Endothelial cell (in vitro differentiated cells): ENCODE results near the gene APC2. TPM values are rescaled to one million over a fixed set of nuclear protein-coding genes. Genes with fewer than 3 reads are reported as not detected.

Experiments
- DNase-seq: peaks from one replicate; pipeline ENCODE4 v3.0.0; 2021; ENCODE audit warnings: low spot score
- H3K27ac Mint-ChIP-seq: one replicate; pipeline ENCODE4 v1.8.0; 2021; ENCODE audit warnings: mixed read lengths, inconsistent platforms; ENCODE audit not compliant: unreplicated experiment
- H3K27me3 Mint-ChIP-seq: one replicate; pipeline ENCODE4 v1.8.0; 2021; ENCODE audit warnings: mild to moderate bottlenecking, moderate library complexity, mixed read lengths, inconsistent platforms; ENCODE audit not compliant: unreplicated experiment
- H3K36me3 Mint-ChIP-seq: one replicate; pipeline ENCODE4 v1.8.0; 2021; ENCODE audit warnings: mild to moderate bottlenecking, low read depth, mixed read lengths, inconsistent platforms; ENCODE audit not compliant: unreplicated experiment
- H3K4me1 Mint-ChIP-seq: one replicate; pipeline ENCODE4 v1.8.0; 2021; ENCODE audit warnings: mild to moderate bottlenecking, mixed read lengths, inconsistent platforms; ENCODE audit not compliant: unreplicated experiment
- H3K4me3 Mint-ChIP-seq: one replicate; pipeline ENCODE4 v1.8.0; 2021; ENCODE audit warnings: mild to moderate bottlenecking, mixed read lengths, inconsistent platforms; ENCODE audit not compliant: unreplicated experiment
- H3K9me3 Mint-ChIP-seq: one replicate; pipeline ENCODE4 v1.8.0; 2021; ENCODE audit warnings: mixed read lengths, inconsistent platforms; ENCODE audit not compliant: unreplicated experiment
- total RNA-seq: library from RNA; stranded (reverse); fragmentation: NEBNext Ultra II Directional; extraction: Animal tissue kit (Norgen Biotek cat#: 25700); gene quantifications from one replicate; pipeline ENCODE4 v1.2.1, GENCODE V29; 2021; ENCODE audit not compliant: unreplicated experiment
- TF ChIP-seq, protein P1 (sequence below): fragments of 200-600 bp; sonication (generic); IDR thresholded peaks from one replicate; pipeline ENCODE4 v1.5.0; 2021; ENCODE audit warnings: antibody characterized with exemption; ENCODE audit not compliant: unreplicated experiment

Gene APC2
- total RNA-seq, 1 donor from 2014 or later, result 1.9 TPM

DNA sequence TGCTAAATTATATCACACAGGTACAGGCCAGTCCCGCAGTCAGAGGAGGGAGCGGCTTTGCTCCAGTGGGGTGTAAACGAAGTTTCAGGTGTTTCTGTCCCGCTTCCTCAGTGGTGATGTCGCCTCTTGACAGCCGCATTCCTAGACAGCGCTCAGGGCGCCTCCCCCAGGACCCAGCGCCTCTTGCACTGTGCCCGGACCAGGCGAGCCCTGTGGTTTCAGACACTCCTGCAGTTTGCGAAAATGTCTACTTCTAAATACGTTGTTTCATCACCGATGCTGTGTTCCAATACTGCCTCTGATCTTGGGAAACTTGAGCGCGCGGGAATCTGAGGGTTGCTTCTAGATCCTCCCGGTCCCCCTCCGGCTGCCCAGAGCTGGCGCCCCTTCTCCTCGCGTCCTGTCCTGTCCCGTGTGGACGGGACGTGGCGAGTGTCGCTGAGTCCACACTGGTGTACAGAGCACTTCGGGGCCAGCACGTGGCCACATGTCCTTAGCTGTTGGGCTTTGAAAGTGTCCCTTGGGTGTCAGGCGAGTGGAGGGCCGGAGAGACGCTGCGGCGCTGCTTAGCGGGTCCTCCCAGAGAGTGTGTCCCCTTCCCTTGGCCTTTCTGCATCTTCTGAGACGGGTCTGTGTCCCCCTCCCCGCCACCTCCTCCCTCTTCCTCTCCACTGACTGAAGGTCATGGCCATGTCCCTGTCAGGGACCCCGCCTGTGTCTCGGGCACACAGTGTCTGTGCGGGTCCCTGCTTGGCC, 26.3 kb upstream of the APC2 start:
- DNase-seq, result no peak
- H3K27me3 Mint-ChIP-seq, result peaks cover 8% of the 10 kb centered on the region
- peak overlapping the region; percentile 8 for H3K4me3 Mint-ChIP-seq
- H3K27ac Mint-ChIP-seq, result no peak overlapping the region
- H3K36me3 Mint-ChIP-seq, result peaks cover 32% of the 10 kb centered on the region
- no peaks in the 10 kb centered on the region for H3K4me1 Mint-ChIP-seq
- no peaks in the 10 kb centered on the region for H3K9me3 Mint-ChIP-seq
- TF ChIP-seq, protein P1, sequence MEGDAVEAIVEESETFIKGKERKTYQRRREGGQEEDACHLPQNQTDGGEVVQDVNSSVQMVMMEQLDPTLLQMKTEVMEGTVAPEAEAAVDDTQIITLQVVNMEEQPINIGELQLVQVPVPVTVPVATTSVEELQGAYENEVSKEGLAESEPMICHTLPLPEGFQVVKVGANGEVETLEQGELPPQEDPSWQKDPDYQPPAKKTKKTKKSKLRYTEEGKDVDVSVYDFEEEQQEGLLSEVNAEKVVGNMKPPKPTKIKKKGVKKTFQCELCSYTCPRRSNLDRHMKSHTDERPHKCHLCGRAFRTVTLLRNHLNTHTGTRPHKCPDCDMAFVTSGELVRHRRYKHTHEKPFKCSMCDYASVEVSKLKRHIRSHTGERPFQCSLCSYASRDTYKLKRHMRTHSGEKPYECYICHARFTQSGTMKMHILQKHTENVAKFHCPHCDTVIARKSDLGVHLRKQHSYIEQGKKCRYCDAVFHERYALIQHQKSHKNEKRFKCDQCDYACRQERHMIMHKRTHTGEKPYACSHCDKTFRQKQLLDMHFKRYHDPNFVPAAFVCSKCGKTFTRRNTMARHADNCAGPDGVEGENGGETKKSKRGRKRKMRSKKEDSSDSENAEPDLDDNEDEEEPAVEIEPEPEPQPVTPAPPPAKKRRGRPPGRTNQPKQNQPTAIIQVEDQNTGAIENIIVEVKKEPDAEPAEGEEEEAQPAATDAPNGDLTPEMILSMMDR, result no peak

DNA sequence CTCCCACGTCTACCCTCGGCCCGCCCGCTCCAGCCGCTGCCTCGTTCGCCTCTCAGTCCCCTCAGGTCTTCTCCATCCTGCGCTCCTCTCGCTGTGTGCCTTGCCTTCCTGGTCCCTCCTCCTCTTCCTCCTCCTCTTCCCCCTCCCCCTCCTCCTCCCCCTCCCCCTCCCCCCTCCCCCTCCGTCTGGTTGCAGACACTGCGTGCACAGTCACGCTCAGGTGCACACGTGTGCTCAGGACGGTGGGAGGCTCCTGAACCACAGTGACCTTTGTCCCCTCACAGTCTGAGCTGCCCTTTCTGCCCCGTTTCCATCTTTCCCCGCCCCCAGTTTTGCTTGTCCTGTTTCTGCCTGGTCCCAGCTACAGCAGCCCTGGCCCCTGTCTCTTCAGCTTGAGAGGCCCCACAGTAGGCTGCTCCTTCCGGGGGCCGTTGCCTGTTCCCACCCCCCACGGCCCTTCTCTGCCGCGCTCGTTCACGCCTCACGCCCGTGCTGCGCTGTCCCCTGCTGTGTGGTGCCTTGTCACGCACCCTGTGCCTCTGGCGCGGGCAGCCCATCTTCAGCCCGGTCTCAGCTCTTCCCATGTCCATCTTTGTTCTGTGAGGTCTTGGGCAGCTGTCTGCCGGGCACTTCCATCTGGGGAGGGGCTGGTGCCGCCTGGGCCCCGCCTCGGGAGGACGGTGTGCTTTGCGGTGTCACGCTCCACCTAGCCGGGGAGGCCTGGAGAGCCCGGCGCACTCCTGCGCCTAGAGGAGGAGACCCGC, 25.5 kb upstream of the APC2 start:
- no peak for DNase-seq
- H3K9me3 Mint-ChIP-seq, result no peaks in the 10 kb centered on the region
- peaks cover 8% of the 10 kb centered on the region for H3K27me3 Mint-ChIP-seq
- no peaks in the 10 kb centered on the region for H3K4me1 Mint-ChIP-seq
- H3K27ac Mint-ChIP-seq, result no peak overlapping the region
- H3K36me3 Mint-ChIP-seq, result peaks cover 30% of the 10 kb centered on the region
- TF ChIP-seq, protein P1, result no peak
- H3K4me3 Mint-ChIP-seq, result no peak overlapping the region

DNA sequence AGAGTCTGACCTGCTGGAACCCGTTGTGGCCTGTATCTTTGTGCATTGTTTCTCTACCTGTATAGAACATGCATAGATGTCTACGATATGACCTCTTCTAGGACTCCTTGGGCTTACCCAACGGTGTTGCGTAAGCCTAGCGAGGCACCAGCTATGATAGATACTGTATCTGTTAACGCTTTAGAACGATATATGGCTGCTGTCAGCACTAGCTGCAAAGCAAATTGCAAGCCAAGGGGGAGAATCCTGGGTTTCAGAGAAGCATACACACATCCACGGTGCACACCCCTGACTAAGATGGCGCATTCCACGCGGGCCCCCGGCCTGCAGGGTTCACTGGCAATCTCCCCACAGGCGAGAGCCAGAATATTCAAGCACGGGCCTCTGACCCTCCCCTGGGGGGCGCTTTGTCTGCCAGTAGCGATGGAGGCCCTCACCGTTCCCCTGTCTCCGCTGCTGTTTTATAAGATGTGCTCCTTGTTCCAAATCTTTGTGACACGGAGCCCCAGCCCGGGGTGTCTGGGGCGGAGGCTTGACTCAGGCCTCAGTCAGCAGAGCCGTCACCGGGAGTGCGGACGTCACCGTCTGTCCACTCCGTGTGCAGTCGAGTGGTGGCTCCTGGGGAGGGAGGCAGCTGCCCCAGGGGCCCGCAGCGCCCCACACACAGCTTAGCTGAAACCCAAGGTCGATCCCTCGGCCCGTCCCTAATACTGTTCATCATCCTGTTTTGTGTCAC, 24.7 kb upstream of the APC2 start:
- Mint-ChIP-seq H3K27ac (peak overlapping the region; percentile 63), H3K36me3 (peaks cover 26% of the 10 kb centered on the region), H3K4me1 (no peaks in the 10 kb centered on the region)

DNA sequence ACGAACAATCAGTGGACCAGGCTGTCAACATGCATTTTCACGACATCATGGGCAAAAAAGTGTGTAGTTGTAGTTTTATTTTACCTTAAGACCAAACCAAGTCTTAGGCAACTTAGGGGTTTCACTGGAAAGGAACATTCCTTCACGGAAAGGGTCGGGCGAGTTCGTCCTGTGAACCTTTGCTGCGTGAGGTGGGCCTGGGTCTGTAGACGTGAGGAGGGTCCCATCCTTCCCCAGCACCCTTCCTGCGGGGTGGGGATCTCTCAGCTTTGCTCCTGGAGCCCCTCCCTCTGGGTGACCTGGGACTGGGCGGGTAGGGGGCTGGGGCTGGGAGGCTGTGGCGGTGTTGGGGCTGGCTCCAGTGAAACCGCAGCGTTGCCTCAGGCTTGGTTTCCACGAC, 24.0 kb upstream of the APC2 start:
- H3K9me3 Mint-ChIP-seq, result no peaks in the 10 kb centered on the region
- DNase-seq, result no peak
- TF ChIP-seq, protein P1, result no peak
- H3K4me1 Mint-ChIP-seq, result no peaks in the 10 kb centered on the region
- no peak overlapping the region for H3K4me3 Mint-ChIP-seq
- H3K27ac Mint-ChIP-seq, result peak overlapping the region; percentile 63
- H3K36me3 Mint-ChIP-seq, result peaks cover 23% of the 10 kb centered on the region
- peaks cover 6% of the 10 kb centered on the region for H3K27me3 Mint-ChIP-seq

More for the DNA sequence above, 24.7 kb upstream of the APC2 start:
- DNase-seq, result no peak
- H3K9me3 Mint-ChIP-seq, result no peaks in the 10 kb centered on the region
- H3K27me3 Mint-ChIP-seq, result peaks cover 5% of the 10 kb centered on the region
- TF ChIP-seq, protein P1, result no peak
- peak overlapping the region; percentile 56 for H3K4me3 Mint-ChIP-seq
